Keratinocyte (primary cell): ENCODE measurements around the gene RELCH.

ENCODE experiments used
- EZH2 ChIP-seq: IDR thresholded peaks from one replicate; pipeline ENCODE4 v1.6.1; 2012; ENCODE audit warnings: inconsistent platforms, mild to moderate bottlenecking, low read length, moderate library complexity
- TF ChIP-seq, protein P1 (sequence below), 3 experiments: IDR thresholded peaks in 1 of 3; conservative IDR thresholded peaks in 1 of 3; optimal IDR thresholded peaks in 1 of 3; 2 replicates in 2 of 3; 3 replicates in 1 of 3; pipeline versions ENCODE3 to v1.5.1; 2011; ENCODE audit warnings: low read length in 3 of 3, mild to moderate bottlenecking in 3 of 3, moderate library complexity in 2 of 3, control low read depth in 1 of 3, inconsistent platforms in 1 of 3; ENCODE audit not compliant: insufficient read depth in 2 of 3; ENCODE audit errors: extremely low read depth in 1 of 3

- TF ChIP-seq, protein P1, sequence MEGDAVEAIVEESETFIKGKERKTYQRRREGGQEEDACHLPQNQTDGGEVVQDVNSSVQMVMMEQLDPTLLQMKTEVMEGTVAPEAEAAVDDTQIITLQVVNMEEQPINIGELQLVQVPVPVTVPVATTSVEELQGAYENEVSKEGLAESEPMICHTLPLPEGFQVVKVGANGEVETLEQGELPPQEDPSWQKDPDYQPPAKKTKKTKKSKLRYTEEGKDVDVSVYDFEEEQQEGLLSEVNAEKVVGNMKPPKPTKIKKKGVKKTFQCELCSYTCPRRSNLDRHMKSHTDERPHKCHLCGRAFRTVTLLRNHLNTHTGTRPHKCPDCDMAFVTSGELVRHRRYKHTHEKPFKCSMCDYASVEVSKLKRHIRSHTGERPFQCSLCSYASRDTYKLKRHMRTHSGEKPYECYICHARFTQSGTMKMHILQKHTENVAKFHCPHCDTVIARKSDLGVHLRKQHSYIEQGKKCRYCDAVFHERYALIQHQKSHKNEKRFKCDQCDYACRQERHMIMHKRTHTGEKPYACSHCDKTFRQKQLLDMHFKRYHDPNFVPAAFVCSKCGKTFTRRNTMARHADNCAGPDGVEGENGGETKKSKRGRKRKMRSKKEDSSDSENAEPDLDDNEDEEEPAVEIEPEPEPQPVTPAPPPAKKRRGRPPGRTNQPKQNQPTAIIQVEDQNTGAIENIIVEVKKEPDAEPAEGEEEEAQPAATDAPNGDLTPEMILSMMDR (optimal IDR thresholded peaks at IDR 0.05 in 1 of 3, IDR thresholded peaks at IDR 0.05 in 1 of 3, conservative IDR thresholded peaks at IDR 0.05 in 1 of 3; ENCODE audit: extremely low read depth in 1 of 3, insufficient read depth in 2 of 3, low read length in 3 of 3): no peak
- TF ChIP-seq EZH2: no peak
Observed at GRCh38 chr18:62294073-62294472, 107.0 kb downstream of the RELCH start.
